Activated CD4-positive, alpha-beta T cell treated with anti-CD3 and anti-CD28 coated beads for 24 hours (primary cell): Measurements from ENCODE around the gene PSMD13.

Source experiments
- DNase-seq, 2 donors: peaks; one replicate each; pipeline ENCODE4 v3.0.0-alpha.2; 2020; ENCODE audit warnings: low read depth in 2 of 2

Gene PSMD13

DNA sequence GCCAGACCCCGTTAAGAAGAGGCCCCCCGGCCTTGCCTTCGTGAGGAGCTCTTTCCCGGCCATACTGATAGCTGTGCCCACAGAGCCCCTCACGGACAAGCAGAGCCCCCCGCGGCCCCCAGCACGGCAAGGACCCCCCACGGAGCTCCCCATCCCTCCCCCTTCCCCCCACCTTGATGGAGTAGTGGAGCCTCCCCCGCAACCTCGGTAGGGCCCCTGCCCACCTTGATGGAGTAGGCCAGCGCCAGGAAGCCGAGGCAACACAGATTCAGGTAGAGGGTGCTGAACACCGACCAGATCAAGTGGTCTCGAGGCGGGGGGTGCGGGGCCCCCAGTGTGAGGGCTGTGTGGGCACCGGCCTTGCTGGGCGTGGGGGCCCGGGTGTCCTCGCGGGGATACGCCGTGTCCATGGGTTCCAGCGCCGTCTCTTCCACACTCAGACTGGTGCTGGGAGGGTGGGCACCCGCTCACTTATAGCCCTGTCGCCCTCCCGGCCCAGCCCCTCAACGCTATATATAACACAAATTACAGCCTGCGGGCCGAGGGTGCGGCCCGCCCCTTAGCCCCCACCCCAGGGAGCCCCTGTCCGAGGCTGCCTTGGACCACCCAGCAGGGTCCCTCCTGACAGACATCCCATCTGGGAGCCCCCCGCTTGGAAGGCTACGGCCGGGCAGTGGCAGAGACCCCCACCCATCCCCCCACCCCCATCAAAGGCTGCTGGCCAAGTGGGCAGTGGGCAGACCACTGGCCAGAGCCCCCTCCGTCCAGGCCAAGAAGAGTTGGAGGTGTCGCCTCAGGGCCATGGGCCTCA, 62.5 kb downstream of the PSMD13 start, which contains the start of gene IFITM5:
IFITM5 (minus strand) TSS at position 446 of the 811 bp plus-strand sequence; CDS start at position 410, 36 bp downstream.
- no peak for DNase-seq

DNA sequence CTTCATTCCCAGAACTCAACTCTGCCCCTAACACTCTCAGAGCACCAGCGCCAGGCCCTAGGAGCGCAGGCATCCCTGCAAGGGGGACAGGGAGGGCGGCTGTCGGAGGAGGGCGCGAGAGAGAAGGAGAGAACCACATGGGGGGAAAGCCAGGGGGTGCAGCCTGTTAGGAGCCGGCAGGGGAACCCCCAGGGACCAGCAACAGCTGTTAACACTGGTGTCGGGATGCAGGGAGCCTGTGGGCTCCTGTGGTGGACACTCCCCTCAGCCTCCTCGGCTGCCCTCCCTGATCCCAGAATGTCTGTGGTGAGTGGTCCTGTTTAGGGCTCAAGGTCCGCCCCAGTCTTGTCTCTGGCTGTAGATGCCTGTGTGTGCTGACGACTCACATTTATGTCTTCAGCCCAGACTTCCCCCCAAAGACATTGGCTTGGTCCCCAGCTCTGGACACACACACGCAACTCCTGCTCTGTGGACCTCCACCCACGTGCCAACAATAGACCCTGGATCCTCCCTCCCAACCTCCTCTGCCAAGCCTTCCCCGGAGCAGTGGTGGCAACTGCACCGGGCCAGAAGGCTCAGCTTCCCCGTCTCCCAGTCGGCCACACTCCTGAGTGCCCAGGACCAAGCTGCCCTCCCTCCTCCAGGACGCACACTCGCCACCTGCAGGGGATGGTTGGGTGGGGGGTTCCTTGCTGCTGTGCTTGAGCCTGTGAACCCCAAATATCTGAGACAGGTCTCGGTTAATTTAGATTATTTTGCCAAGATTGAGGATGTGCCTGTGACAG, 63.4 kb downstream of the PSMD13 start:
- no peak for DNase-seq
